Neural cell (in vitro differentiated cells): Measurements from ENCODE around the gene CELF5.

Experiments
- EP300 ChIP-seq: fragments of 450-650 bp; conservative IDR thresholded peaks from 2 replicates; pipeline ENCODE4 v1.6.1; 2014; ENCODE audit warnings: antibody characterized with exemption, mild to moderate bottlenecking, moderate library complexity; ENCODE audit not compliant: poor library complexity, severe bottlenecking
- EZH2 ChIP-seq: fragments of 200-600, 300-800 bp; shearing (Covaris generic), sonication (generic); IDR thresholded peaks from 2 replicates; pipeline ENCODE4 v1.6.1; 2014; ENCODE audit warnings: antibody characterized with exemption, low read length, borderline replicate concordance, mild to moderate bottlenecking; ENCODE audit not compliant: insufficient read depth, poor library complexity, severe bottlenecking
- POLR2AphosphoS5 ChIP-seq: IDR thresholded peaks from 2 replicates; pipeline ENCODE4 v1.6.1; 2012
- TAF1 ChIP-seq: IDR thresholded peaks from 2 replicates; pipeline ENCODE4 v1.6.1; 2012; ENCODE audit warnings: low read depth
- TF ChIP-seq, protein P1 (sequence below): IDR thresholded peaks from 2 replicates; pipeline ENCODE4 v1.6.1; 2012; ENCODE audit warnings: borderline replicate concordance
- TF ChIP-seq, protein P2 (sequence below): fragments of 450-650 bp; IDR thresholded peaks from 2 replicates; pipeline ENCODE4 v1.5.1; 2014; ENCODE audit warnings: antibody characterized with exemption, mild to moderate bottlenecking, moderate library complexity; ENCODE audit not compliant: poor library complexity, severe bottlenecking

DNA sequence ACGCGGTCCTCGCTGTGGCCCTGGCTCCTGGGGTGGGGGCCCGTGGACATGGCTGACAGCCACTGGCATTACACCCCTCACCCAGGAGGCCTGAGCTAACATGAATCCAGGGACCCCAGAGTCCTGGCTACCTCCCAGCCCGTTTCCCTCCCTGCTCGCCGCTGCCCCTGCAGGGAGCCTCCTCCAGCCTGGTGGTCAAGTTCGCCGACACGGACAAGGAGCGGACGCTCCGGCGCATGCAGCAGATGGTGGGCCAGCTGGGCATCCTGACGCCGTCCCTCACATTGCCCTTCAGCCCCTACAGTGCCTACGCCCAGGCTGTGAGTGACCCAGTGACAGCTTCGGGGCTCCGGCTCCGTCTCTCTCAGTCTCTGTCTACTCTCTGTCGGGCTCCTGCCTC lies 56.6 kb downstream of the CELF5 start:
- TF ChIP-seq, protein P1, sequence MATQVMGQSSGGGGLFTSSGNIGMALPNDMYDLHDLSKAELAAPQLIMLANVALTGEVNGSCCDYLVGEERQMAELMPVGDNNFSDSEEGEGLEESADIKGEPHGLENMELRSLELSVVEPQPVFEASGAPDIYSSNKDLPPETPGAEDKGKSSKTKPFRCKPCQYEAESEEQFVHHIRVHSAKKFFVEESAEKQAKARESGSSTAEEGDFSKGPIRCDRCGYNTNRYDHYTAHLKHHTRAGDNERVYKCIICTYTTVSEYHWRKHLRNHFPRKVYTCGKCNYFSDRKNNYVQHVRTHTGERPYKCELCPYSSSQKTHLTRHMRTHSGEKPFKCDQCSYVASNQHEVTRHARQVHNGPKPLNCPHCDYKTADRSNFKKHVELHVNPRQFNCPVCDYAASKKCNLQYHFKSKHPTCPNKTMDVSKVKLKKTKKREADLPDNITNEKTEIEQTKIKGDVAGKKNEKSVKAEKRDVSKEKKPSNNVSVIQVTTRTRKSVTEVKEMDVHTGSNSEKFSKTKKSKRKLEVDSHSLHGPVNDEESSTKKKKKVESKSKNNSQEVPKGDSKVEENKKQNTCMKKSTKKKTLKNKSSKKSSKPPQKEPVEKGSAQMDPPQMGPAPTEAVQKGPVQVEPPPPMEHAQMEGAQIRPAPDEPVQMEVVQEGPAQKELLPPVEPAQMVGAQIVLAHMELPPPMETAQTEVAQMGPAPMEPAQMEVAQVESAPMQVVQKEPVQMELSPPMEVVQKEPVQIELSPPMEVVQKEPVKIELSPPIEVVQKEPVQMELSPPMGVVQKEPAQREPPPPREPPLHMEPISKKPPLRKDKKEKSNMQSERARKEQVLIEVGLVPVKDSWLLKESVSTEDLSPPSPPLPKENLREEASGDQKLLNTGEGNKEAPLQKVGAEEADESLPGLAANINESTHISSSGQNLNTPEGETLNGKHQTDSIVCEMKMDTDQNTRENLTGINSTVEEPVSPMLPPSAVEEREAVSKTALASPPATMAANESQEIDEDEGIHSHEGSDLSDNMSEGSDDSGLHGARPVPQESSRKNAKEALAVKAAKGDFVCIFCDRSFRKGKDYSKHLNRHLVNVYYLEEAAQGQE: no peak
- TF ChIP-seq, protein P2, sequence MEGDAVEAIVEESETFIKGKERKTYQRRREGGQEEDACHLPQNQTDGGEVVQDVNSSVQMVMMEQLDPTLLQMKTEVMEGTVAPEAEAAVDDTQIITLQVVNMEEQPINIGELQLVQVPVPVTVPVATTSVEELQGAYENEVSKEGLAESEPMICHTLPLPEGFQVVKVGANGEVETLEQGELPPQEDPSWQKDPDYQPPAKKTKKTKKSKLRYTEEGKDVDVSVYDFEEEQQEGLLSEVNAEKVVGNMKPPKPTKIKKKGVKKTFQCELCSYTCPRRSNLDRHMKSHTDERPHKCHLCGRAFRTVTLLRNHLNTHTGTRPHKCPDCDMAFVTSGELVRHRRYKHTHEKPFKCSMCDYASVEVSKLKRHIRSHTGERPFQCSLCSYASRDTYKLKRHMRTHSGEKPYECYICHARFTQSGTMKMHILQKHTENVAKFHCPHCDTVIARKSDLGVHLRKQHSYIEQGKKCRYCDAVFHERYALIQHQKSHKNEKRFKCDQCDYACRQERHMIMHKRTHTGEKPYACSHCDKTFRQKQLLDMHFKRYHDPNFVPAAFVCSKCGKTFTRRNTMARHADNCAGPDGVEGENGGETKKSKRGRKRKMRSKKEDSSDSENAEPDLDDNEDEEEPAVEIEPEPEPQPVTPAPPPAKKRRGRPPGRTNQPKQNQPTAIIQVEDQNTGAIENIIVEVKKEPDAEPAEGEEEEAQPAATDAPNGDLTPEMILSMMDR: no peak
- TF ChIP-seq POLR2AphosphoS5: no peak
- no peak for TF ChIP-seq TAF1
- no peak for TF ChIP-seq EZH2
- TF ChIP-seq EP300: no peak
